NCI-H1092 treated with DMSO at 0.1 percent for 48 hours (cell line): ENCODE results near the gene SH3RF3.
"Not testable (repeated sequence)": the region's sequence is repeated elsewhere in the genome, so short reads cannot be mapped to it uniquely, and the experiment has no call there.

Source experiments
- DNase-seq: peaks from one replicate; lab custom pipeline; 2025; lab: John Stamatoyannopoulos, UW

The SH3RF3 gene

GRCh38 chr2:109128616-109129355, at the start of gene SH3RF3:
TSS of gene SH3RF3 (plus strand) at chr2:109129205.
- DNase-seq: peak; percentile 38

GRCh38 chr2:109079590-109079989, 49.4 kb upstream of the SH3RF3 start:
- DNase-seq: no peak

- no peak for DNase-seq
Observed at GRCh38 chr2:109080109-109080508, 48.9 kb upstream of the SH3RF3 start.

- DNase-seq: no peak
Observed at GRCh38 chr2:109080757-109081156, 48.2 kb upstream of the SH3RF3 start.

GRCh38 chr2:109081374-109081773, 47.6 kb upstream of the SH3RF3 start:
- DNase-seq: no peak

GRCh38 chr2:109083771-109084170, 45.2 kb upstream of the SH3RF3 start:
- no peak for DNase-seq

GRCh38 chr2:109084341-109084740, 44.7 kb upstream of the SH3RF3 start:
- DNase-seq: no peak

- DNase-seq: no peak
Observed at GRCh38 chr2:109085912-109086742, 42.9 kb upstream of the SH3RF3 start.

- DNase-seq: no peak
Observed at GRCh38 chr2:109086743-109087020, 42.3 kb upstream of the SH3RF3 start.

- DNase-seq: no peak
Observed at GRCh38 chr2:109087055-109087663, 41.8 kb upstream of the SH3RF3 start.

GRCh38 chr2:109089602-109090300, 39.3 kb upstream of the SH3RF3 start:
- no peak for DNase-seq

- no peak for DNase-seq
Observed at GRCh38 chr2:109091526-109091925, 37.5 kb upstream of the SH3RF3 start.

GRCh38 chr2:109094144-109094543, 34.9 kb upstream of the SH3RF3 start:
- no peak for DNase-seq

GRCh38 chr2:109098251-109098920, 30.6 kb upstream of the SH3RF3 start:
- DNase-seq: no peak

- DNase-seq: no peak
Observed at GRCh38 chr2:109098921-109099273, 30.1 kb upstream of the SH3RF3 start.

- no peak for DNase-seq
Observed at GRCh38 chr2:109102588-109103233, 26.3 kb upstream of the SH3RF3 start.

- no peak for DNase-seq
Observed at GRCh38 chr2:109105113-109105512, 23.9 kb upstream of the SH3RF3 start.

GRCh38 chr2:109108740-109109139, 20.3 kb upstream of the SH3RF3 start:
- no peak for DNase-seq

GRCh38 chr2:109109342-109109741, 19.7 kb upstream of the SH3RF3 start:
- DNase-seq: no peak

- DNase-seq: no peak
Observed at GRCh38 chr2:109110170-109110569, 18.8 kb upstream of the SH3RF3 start.

- not testable (repeated sequence) for DNase-seq
Observed at GRCh38 chr2:109117181-109117580, 11.8 kb upstream of the SH3RF3 start.

- DNase-seq: no peak
Observed at GRCh38 chr2:109117780-109118179, 11.2 kb upstream of the SH3RF3 start.
